Nephron progenitor cell (in vitro differentiated cells): ENCODE measurements around the gene NUMB.

Experiments
- DNase-seq: peaks from one replicate; pipeline ENCODE4 v3.0.0; 2021
- H3K27ac Mint-ChIP-seq: 2 replicates; pipeline ENCODE4 v1.8.0; 2021; ENCODE audit warnings: mild to moderate bottlenecking, moderate library complexity, mixed read lengths
- H3K27me3 Mint-ChIP-seq: 2 replicates; pipeline ENCODE4 v1.8.0; 2021; ENCODE audit warnings: mild to moderate bottlenecking, low read depth, mixed read lengths; ENCODE audit not compliant: poor library complexity
- H3K36me3 Mint-ChIP-seq: 2 replicates; pipeline ENCODE4 v1.8.0; 2021; ENCODE audit warnings: low read depth, mixed read lengths
- H3K4me1 Mint-ChIP-seq: 2 replicates; pipeline ENCODE4 v1.8.0; 2021; ENCODE audit warnings: mixed read lengths
- H3K4me3 Mint-ChIP-seq: 2 replicates; pipeline ENCODE4 v1.8.0; 2021; ENCODE audit warnings: mild to moderate bottlenecking, moderate library complexity, mixed read lengths
- H3K9me3 Mint-ChIP-seq: 2 replicates; pipeline ENCODE4 v1.8.0; 2021; ENCODE audit warnings: mild to moderate bottlenecking, moderate library complexity, mixed read lengths
- TF ChIP-seq, protein P1 (sequence below): fragments of 200-600 bp; sonication (generic); IDR thresholded peaks from 2 replicates; pipeline ENCODE4 v1.5.0; 2021; ENCODE audit warnings: antibody characterized with exemption

The NUMB gene

DNA sequence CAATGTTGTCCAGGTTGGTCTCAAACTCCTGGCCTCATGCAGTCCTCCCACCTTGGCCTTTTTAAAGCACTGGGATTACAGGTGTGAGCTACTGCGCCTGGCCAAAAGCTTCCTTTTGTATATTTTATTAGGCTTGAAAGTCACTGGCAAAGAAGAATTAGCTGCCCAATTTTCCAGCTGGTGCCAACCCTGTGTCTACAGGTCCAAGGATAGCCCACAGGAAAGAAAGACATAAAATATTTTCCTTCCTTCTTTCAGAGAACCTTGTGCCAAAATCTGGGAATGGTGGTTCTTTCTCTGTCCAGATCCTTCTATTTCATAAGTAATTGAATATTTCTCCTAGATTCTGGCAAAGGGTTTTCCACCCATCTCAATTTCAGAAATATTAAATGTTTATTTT is 84.1 kb downstream of the NUMB start:
- DNase-seq = no peak
- peaks cover 5% of the 10 kb centered on the region for H3K4me1 Mint-ChIP-seq
- H3K27me3 Mint-ChIP-seq = no peaks in the 10 kb centered on the region
- TF ChIP-seq, protein P1, sequence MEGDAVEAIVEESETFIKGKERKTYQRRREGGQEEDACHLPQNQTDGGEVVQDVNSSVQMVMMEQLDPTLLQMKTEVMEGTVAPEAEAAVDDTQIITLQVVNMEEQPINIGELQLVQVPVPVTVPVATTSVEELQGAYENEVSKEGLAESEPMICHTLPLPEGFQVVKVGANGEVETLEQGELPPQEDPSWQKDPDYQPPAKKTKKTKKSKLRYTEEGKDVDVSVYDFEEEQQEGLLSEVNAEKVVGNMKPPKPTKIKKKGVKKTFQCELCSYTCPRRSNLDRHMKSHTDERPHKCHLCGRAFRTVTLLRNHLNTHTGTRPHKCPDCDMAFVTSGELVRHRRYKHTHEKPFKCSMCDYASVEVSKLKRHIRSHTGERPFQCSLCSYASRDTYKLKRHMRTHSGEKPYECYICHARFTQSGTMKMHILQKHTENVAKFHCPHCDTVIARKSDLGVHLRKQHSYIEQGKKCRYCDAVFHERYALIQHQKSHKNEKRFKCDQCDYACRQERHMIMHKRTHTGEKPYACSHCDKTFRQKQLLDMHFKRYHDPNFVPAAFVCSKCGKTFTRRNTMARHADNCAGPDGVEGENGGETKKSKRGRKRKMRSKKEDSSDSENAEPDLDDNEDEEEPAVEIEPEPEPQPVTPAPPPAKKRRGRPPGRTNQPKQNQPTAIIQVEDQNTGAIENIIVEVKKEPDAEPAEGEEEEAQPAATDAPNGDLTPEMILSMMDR = no peak
- H3K9me3 Mint-ChIP-seq = no peaks in the 10 kb centered on the region
- no peak overlapping the region for H3K4me3 Mint-ChIP-seq
- no peaks in the 10 kb centered on the region for H3K36me3 Mint-ChIP-seq
- H3K27ac Mint-ChIP-seq = no peak overlapping the region

DNA sequence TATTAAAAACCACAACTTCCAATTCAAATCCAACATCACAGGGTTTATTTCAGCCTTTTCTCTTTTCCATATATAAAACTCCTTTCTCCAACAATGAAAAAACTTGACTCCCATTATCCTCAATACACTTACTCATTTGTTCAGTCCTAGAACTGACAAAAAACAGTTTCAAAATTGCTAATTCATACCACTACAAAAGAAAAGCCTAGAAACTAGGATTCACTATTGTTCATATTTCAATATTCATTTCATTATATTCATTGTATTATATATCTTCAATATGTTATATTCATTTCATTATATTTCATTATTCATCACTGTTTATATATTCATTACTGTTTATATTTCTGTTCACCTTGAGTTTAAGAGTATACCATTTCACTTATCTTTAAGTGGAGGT is 85.8 kb downstream of the NUMB start:
- DNase-seq = no peak
- no peak overlapping the region for H3K4me3 Mint-ChIP-seq
- no peaks in the 10 kb centered on the region for H3K36me3 Mint-ChIP-seq
- H3K27me3 Mint-ChIP-seq = no peaks in the 10 kb centered on the region
- H3K27ac Mint-ChIP-seq = no peak overlapping the region
- peaks cover 5% of the 10 kb centered on the region for H3K4me1 Mint-ChIP-seq
- TF ChIP-seq, protein P1 = no peak
- H3K9me3 Mint-ChIP-seq = no peaks in the 10 kb centered on the region

DNA sequence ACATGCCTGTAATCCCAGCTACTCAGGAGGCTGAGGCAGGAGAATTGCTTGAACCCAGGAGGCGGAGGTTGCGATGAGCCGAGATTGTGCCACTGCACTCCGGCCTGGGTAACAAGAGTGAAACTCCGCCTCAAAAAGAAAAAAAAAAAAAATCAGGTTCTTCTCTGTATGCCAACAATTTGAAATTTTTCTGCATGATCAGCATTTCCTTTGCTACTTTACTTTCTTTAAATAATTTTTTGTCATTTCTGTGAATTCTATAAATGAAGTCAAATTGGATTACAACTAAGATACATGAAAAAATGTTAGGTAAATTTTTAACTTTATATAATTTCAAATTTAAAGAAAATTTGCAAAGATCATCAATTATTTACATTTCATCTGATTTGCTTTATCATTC is 87.8 kb downstream of the NUMB start:
- no peaks in the 10 kb centered on the region for H3K27me3 Mint-ChIP-seq
- H3K27ac Mint-ChIP-seq = no peak overlapping the region
- TF ChIP-seq, protein P1 = no peak
- no peak for DNase-seq
- no peak overlapping the region for H3K4me3 Mint-ChIP-seq
- no peaks in the 10 kb centered on the region for H3K36me3 Mint-ChIP-seq
- peaks cover 5% of the 10 kb centered on the region for H3K4me1 Mint-ChIP-seq
- H3K9me3 Mint-ChIP-seq = no peaks in the 10 kb centered on the region

DNA sequence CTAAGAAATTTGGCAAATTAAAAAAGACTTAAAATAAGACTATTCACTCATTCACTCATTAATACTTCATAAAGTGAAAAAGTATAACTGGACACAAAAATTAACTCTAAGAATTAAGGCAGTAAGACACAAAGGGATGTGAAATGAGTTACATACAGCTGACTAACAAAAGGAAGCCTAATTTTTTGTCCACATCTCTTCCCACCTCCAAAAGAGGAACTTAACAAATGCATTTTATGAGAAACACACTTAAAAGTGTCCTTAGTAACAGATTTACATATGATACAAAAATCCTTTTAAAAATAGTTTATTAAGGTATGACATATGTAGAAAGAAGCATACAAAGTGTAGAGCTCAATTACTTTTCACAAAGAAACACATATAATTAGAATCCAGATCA is 88.9 kb downstream of the NUMB start:
- Mint-ChIP-seq H3K4me1 (peaks cover 5% of the 10 kb centered on the region), H3K9me3 (no peaks in the 10 kb centered on the region), H3K4me3 (no peak overlapping the region), H3K27me3 (no peaks in the 10 kb centered on the region), H3K36me3 (no peaks in the 10 kb centered on the region), H3K27ac (no peak overlapping the region)
- TF ChIP-seq, protein P1 = no peak
- no peak for DNase-seq

DNA sequence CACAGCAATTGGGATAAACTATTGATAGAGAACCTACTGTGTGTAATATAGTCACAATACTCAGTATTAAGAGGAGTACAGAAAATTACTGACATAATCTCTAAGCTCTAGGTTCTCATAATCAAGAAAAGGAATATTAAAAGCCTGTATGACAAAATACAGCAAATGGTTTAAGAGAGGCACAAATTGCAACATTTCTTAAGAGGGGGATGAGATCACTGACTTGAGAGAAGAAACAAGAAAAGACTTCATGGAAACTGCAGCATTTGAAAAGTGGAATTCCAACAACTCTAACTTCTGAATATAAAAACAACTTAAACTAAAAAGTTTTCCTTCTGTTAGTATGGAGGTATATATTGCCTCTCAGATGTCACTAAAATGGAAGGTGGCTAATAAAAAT is 89.7 kb downstream of the NUMB start:
- peaks cover 4% of the 10 kb centered on the region for H3K36me3 Mint-ChIP-seq

DNA sequence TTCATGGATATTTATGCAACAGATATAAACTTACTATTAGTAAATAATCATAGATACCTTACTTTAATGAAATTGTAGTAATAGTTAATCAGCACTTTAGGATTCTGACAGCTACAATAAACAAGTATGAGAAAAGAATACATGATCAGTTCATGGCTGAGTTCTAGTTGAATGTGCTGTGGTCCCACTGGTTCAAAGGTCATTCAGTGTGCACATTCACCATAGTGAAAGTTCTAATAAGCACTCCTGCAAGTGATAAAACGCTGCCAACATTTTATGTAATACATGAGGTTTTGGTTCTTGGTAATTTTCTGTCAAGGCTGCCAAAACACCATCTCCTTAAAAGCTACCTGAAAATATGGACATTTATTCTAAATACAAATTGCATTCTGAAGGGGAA is 92.6 kb downstream of the NUMB start:
- Mint-ChIP-seq H3K9me3 (no peaks in the 10 kb centered on the region), H3K36me3 (peaks cover 15% of the 10 kb centered on the region), H3K27ac (no peak overlapping the region), H3K4me3 (no peak overlapping the region), H3K27me3 (peaks cover 3% of the 10 kb centered on the region), H3K4me1 (no peaks in the 10 kb centered on the region)
- DNase-seq = no peak
- TF ChIP-seq, protein P1 = no peak

More for the DNA sequence above, 89.7 kb downstream of the NUMB start:
- Mint-ChIP-seq H3K4me1 (peaks cover 5% of the 10 kb centered on the region), H3K9me3 (no peaks in the 10 kb centered on the region), H3K27me3 (no peaks in the 10 kb centered on the region), H3K4me3 (no peak overlapping the region), H3K27ac (no peak overlapping the region)
- DNase-seq = no peak
- TF ChIP-seq, protein P1 = no peak
